ENCODE data around the gene LRRC63. TPM values are rescaled to one million over a fixed set of nuclear protein-coding genes. Genes with fewer than 3 reads are reported as not detected.

Gene LRRC63
- total and polyA plus RNA-seq, 2 donors (not counting 3 experiments of a cell fraction or from before 2014, with no cell fraction given) = 0.04 TPM; not detected in 1

DNA sequence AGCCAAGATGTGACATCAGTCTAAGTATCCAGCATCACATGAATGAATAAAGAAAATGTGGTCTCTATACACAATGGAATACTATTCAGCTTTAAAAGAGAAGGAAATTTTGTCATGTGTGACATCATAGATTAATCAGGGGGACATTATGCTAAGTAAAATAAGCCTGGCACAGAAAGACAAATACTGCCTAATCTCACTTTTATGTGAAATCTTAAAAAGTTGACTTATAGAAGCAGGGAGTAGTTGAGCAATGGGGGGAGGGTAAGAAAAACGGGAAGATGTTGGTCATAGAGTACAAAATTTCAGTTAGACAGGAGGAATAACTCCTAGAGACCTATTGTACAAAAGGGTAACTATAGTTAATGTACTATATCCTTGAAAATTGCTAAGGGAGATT, 19.3 kb upstream of the LRRC63 start:
- no peak overlapping the region for H2AFZ ChIP-seq (ENCODE audit: low read depth, low read length)
- no peak overlapping the region for H3K27ac ChIP-seq (ENCODE audit: insufficient read depth, low read depth, low read length)
- TF ChIP-seq GATA2 (IDR thresholded peaks at IDR 0.05; ENCODE audit: insufficient read depth, insufficient read length, low read depth, low read length) (no peak), POLR2A (IDR thresholded peaks at IDR 0.05; ENCODE audit: low read depth, low read length) (no peak), JUN (IDR thresholded peaks at IDR 0.05; ENCODE audit: borderline replicate concordance, insufficient read depth, insufficient read length, low read depth) (no peak), MYC (IDR thresholded peaks at IDR 0.05; ENCODE audit: low read depth, low read length) (no peak), FOS (IDR thresholded peaks at IDR 0.05; ENCODE audit: borderline replicate concordance, insufficient read depth, low read length) (no peak)
- TF ChIP-seq, protein P1, sequence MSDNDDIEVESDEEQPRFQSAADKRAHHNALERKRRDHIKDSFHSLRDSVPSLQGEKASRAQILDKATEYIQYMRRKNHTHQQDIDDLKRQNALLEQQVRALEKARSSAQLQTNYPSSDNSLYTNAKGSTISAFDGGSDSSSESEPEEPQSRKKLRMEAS (IDR thresholded peaks at IDR 0.05; ENCODE audit: insufficient read depth, insufficient read length) = no peak
- TF ChIP-seq, protein P2, sequence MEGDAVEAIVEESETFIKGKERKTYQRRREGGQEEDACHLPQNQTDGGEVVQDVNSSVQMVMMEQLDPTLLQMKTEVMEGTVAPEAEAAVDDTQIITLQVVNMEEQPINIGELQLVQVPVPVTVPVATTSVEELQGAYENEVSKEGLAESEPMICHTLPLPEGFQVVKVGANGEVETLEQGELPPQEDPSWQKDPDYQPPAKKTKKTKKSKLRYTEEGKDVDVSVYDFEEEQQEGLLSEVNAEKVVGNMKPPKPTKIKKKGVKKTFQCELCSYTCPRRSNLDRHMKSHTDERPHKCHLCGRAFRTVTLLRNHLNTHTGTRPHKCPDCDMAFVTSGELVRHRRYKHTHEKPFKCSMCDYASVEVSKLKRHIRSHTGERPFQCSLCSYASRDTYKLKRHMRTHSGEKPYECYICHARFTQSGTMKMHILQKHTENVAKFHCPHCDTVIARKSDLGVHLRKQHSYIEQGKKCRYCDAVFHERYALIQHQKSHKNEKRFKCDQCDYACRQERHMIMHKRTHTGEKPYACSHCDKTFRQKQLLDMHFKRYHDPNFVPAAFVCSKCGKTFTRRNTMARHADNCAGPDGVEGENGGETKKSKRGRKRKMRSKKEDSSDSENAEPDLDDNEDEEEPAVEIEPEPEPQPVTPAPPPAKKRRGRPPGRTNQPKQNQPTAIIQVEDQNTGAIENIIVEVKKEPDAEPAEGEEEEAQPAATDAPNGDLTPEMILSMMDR (IDR thresholded peaks at IDR 0.05; ENCODE audit: extremely low read depth in 1 of 2, insufficient read depth in 1 of 2, low read depth in 1 of 2, low read length in 2 of 2) = no peak
- intact Hi-C loops (cut with micrococcal nuclease) = no loop called here
- H3K4me2 ChIP-seq (ENCODE audit: insufficient read depth, low read length) = no peak overlapping the region
- H3K4me3 ChIP-seq (replicated peaks in 1 of 3; ENCODE audit: insufficient read depth in 1 of 3, low read depth in 1 of 3, low read length in 3 of 3) = no peak overlapping the region
- BruUV-seq (replicated peaks) = no TSS peak
- ChIA-PET POLR2A (no interaction called here), CTCF (interaction anchor here (0.6 to 1.2 kb wide), 2 partner anchors 14 to 18 kb away, joined by 3 to 4 read pairs; no protein-coding TSS in a partner anchor)
- DNase-seq (ENCODE audit: low read depth, low spot score) (no peak), FAIRE-seq (no peak)
- no peaks in the 10 kb centered on the region for H3K9me1 ChIP-seq (replicated peaks; ENCODE audit: control insufficient read depth, extremely low read depth, insufficient read depth, low read length)
- no peaks in the 10 kb centered on the region for H3K79me2 ChIP-seq (ENCODE audit: control insufficient read depth, insufficient read depth, low read length)
- dilution Hi-C loops (cut with MboI; ENCODE audit: extremely low pct_ligation_motif_present, low sequenced_read_pairs) = no loop called here
- H4K20me1 ChIP-seq (replicated peaks; ENCODE audit: control insufficient read depth, extremely low read depth, insufficient read depth, low read length) = no peaks in the 10 kb centered on the region
- H3K27me3 ChIP-seq (ENCODE audit: control insufficient read depth in 2 of 2, insufficient read depth in 2 of 2, low read length in 2 of 2) = peaks cover 0 to 2% of the 10 kb centered on the region in 2 experiments
- no peaks in the 10 kb centered on the region for H3K36me3 ChIP-seq (ENCODE audit: control insufficient read depth in 2 of 2, extremely low read depth in 1 of 2, insufficient read depth in 2 of 2, low read length in 2 of 2)
- no peaks in the 10 kb centered on the region for H3K4me1 ChIP-seq (ENCODE audit: control insufficient read depth, extremely low read depth, insufficient read depth, low read length)
- no peak overlapping the region for H3K9ac ChIP-seq (replicated peaks; ENCODE audit: extremely low read depth, insufficient read depth, low read length)
- no peaks in the 10 kb centered on the region for H3K9me3 ChIP-seq (replicated peaks; ENCODE audit: control insufficient read depth, insufficient read depth, low read length)
